Endothelial cell of umbilical vein (primary cell): ENCODE data around the gene EMD.

Experiments
- EZH2 ChIP-seq: IDR thresholded peaks from 2 replicates; pipeline ENCODE4 v1.6.1; 2012; ENCODE audit warnings: borderline replicate concordance, low read depth, mild to moderate bottlenecking, moderate library complexity, low read length, inconsistent platforms; ENCODE audit not compliant: severe bottlenecking
- FOS ChIP-seq: IDR thresholded peaks from 2 replicates; pipeline ENCODE4 v1.6.1; 2011; ENCODE audit warnings: mild to moderate bottlenecking, low read length, moderate library complexity, borderline replicate concordance; ENCODE audit not compliant: insufficient read depth
- GATA2 ChIP-seq: IDR thresholded peaks from 2 replicates; pipeline ENCODE4 v1.7.0; 2011; ENCODE audit warnings: low read depth, mild to moderate bottlenecking, moderate library complexity, mixed read lengths, low read length; ENCODE audit not compliant: insufficient read length, insufficient read depth
- JUN ChIP-seq: IDR thresholded peaks from 2 replicates; pipeline ENCODE4 v1.6.1; 2011; ENCODE audit warnings: borderline replicate concordance, low read depth; ENCODE audit not compliant: insufficient read length, insufficient read depth
- MYC ChIP-seq: IDR thresholded peaks from one replicate; pipeline ENCODE4 v1.6.1; 2011; ENCODE audit warnings: mild to moderate bottlenecking, low read depth, low read length
- POLR2A ChIP-seq: IDR thresholded peaks from 2 replicates; pipeline ENCODE4 v1.6.1; 2012; ENCODE audit warnings: low read depth, mild to moderate bottlenecking, control low read depth, low read length
- POLR2AphosphoS5 ChIP-seq: IDR thresholded peaks from 2 replicates; pipeline ENCODE4 v1.6.1; 2012; ENCODE audit warnings: low read depth, mild to moderate bottlenecking, control low read depth, low read length, moderate library complexity; ENCODE audit not compliant: insufficient read depth
- TF ChIP-seq, protein P1 (sequence below), 2 donors: IDR thresholded peaks; 1 replicate in 1 of 2; 2 replicates in 1 of 2; pipeline ENCODE4 v1.5.1; 2011; ENCODE audit warnings: low read length in 2 of 2, mild to moderate bottlenecking in 2 of 2, moderate library complexity in 2 of 2, control low read depth in 1 of 2, inconsistent platforms in 1 of 2, low read depth in 1 of 2; ENCODE audit not compliant: insufficient read depth in 1 of 2; ENCODE audit errors: extremely low read depth in 1 of 2
- TF ChIP-seq, protein P2 (sequence below): IDR thresholded peaks from 2 replicates; pipeline ENCODE4 v1.6.1; 2011; ENCODE audit not compliant: insufficient read depth, insufficient read length

DNA sequence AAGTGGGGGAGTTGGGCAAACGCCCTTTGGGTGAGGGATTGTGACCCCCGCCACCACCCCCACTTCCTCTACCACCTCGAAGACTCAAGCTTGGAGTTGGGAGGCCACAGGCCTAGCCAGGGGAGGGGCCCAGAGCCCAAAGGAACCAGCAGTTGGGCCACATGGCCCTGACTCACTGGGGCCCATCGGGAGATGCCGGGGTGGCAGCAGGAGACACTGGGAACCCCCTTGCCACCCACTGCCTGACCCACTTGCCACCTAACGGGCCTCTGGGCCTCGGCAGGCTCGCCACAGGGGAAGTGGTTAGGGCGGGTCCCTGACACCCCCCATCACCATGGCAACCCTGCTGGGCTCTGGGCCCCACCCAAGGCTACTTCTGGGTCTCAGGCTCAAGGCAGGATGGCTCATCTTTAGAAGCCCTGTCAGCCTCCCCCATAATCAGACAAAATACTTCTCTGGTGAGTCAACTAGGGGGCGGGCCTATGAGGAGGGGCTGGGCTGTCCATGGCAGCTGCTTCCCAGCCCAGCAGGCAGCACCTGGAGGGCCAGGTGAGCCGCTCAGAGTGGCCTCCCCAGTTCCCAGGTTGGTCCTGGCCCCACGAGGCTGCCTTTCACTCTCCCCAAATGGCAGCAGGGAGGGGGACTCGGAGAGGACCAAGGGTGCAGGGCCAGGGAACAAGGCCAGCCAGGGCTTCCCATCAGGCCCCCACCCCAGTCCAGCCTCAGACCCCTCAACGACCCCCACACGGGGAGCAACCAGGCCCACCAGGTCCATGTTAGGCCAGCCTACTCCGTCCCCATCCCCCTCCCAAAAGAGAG is 10.3 kb upstream of the EMD start:
- TF ChIP-seq, protein P1, sequence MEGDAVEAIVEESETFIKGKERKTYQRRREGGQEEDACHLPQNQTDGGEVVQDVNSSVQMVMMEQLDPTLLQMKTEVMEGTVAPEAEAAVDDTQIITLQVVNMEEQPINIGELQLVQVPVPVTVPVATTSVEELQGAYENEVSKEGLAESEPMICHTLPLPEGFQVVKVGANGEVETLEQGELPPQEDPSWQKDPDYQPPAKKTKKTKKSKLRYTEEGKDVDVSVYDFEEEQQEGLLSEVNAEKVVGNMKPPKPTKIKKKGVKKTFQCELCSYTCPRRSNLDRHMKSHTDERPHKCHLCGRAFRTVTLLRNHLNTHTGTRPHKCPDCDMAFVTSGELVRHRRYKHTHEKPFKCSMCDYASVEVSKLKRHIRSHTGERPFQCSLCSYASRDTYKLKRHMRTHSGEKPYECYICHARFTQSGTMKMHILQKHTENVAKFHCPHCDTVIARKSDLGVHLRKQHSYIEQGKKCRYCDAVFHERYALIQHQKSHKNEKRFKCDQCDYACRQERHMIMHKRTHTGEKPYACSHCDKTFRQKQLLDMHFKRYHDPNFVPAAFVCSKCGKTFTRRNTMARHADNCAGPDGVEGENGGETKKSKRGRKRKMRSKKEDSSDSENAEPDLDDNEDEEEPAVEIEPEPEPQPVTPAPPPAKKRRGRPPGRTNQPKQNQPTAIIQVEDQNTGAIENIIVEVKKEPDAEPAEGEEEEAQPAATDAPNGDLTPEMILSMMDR (IDR thresholded peaks at IDR 0.05; ENCODE audit: extremely low read depth in 1 of 2, insufficient read depth in 1 of 2, low read depth in 1 of 2, low read length in 2 of 2): no peak
- TF ChIP-seq POLR2A: peak; percentile 59
- no peak for TF ChIP-seq GATA2
- TF ChIP-seq JUN: no peak
- no peak for TF ChIP-seq EZH2
- TF ChIP-seq POLR2AphosphoS5: peak; percentile 57
- TF ChIP-seq FOS: peak; percentile 34
- no peak for TF ChIP-seq MYC
- TF ChIP-seq, protein P2, sequence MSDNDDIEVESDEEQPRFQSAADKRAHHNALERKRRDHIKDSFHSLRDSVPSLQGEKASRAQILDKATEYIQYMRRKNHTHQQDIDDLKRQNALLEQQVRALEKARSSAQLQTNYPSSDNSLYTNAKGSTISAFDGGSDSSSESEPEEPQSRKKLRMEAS: no peak
